D721Med (cell line): ENCODE measurements around the gene GLDC.
A peak's percentile ranks its signal among the peaks of the same experiment; 100 is the strongest.

ENCODE experiments used
- DNase-seq: peaks from one replicate; pipeline ENCODE4 v3.0.0; 2011; ENCODE audit warnings: low spot score; ENCODE audit not compliant: insufficient read length
- FAIRE-seq: peaks from 2 replicates; lab custom pipeline; 2011; peaks lifted over from hg19 to GRCh38; lab: Jason Lieb, UNC
- CTCF ChIP-seq: IDR thresholded peaks from 2 replicates; pipeline ENCODE4 v1.5.1; 2012; ENCODE audit warnings: mild to moderate bottlenecking, control low read depth; ENCODE audit not compliant: insufficient read depth; ENCODE audit errors: missing control alignments

Gene GLDC

GRCh38 chr9:6590772-6591384, 54.7 kb downstream of the GLDC start:
- TF ChIP-seq CTCF, result no peak
- FAIRE-seq (no peak), DNase-seq (no peak)

GRCh38 chr9:6590334-6590733, 55.2 kb downstream of the GLDC start:
- no peak for TF ChIP-seq CTCF
- no peak for DNase-seq
- FAIRE-seq, result no peak

GRCh38 chr9:6584881-6585597, 60.5 kb downstream of the GLDC start:
- peak; percentile 35 for FAIRE-seq
- peak; percentile 63 for TF ChIP-seq CTCF
- no peak for DNase-seq

- no peak for FAIRE-seq
These were observed 64.3 kb downstream of the GLDC start for GRCh38 chr9:6581253-6581652.

GRCh38 chr9:6579613-6580012, 65.9 kb downstream of the GLDC start:
- DNase-seq (no peak), FAIRE-seq (no peak)
- no peak for TF ChIP-seq CTCF

More at GRCh38 chr9:6581253-6581652, 64.3 kb downstream of the GLDC start:
- DNase-seq, result no peak
- no peak for TF ChIP-seq CTCF

- FAIRE-seq, result no peak
- no peak for DNase-seq
- no peak for TF ChIP-seq CTCF
These were observed 68.5 kb downstream of the GLDC start for GRCh38 chr9:6576987-6577386.
